Thymus (tissue), 11 donors: Measurements from ENCODE around the gene IL25. TPM values are rescaled to one million over a fixed set of nuclear protein-coding genes. Genes with fewer than 3 reads are reported as not detected.

Source experiments
- DNase-seq, 9 donors: peaks; one replicate each; pipeline ENCODE4 v3.0.0-alpha.2; 2013; ENCODE audit warnings: low spot score in 9 of 9, low read depth in 6 of 9, missing footprints in 1 of 9
- H3K27ac ChIP-seq, 2 donors: one replicate each; pipeline ENCODE4 v1.5.1; 2013; ENCODE audit warnings: control low read depth in 1 of 2, low read depth in 1 of 2, low read length in 1 of 2, mild to moderate bottlenecking in 1 of 2, moderate library complexity in 1 of 2
- H3K27me3 ChIP-seq, 2 donors: one replicate each; pipeline ENCODE4 v1.5.1; 2013; ENCODE audit warnings: low read length in 1 of 2; ENCODE audit not compliant: control insufficient read depth in 2 of 2, insufficient read depth in 1 of 2
- H3K36me3 ChIP-seq, 2 donors: one replicate each; pipeline ENCODE4 v1.5.1; 2013; ENCODE audit warnings: low read length in 1 of 2, mild to moderate bottlenecking in 1 of 2, moderate library complexity in 1 of 2; ENCODE audit not compliant: control insufficient read depth in 2 of 2, insufficient read depth in 2 of 2
- H3K4me1 ChIP-seq, 2 donors: one replicate each; pipeline ENCODE4 v1.5.1; 2013; ENCODE audit warnings: low read length in 2 of 2; ENCODE audit not compliant: control insufficient read depth in 2 of 2, insufficient read depth in 2 of 2
- H3K4me3 ChIP-seq, 2 donors: one replicate each; pipeline ENCODE4 v1.5.1; 2013; ENCODE audit warnings: low read length in 2 of 2, control low read depth in 1 of 2, mild to moderate bottlenecking in 1 of 2
- H3K9me3 ChIP-seq, 2 donors: one replicate each; pipeline ENCODE4 v1.5.1; 2013; ENCODE audit warnings: low read length in 1 of 2, mild to moderate bottlenecking in 1 of 2; ENCODE audit not compliant: control insufficient read depth in 2 of 2, insufficient read depth in 1 of 2
- WGBS: extraction: QIAGEN DNeasy Blood & Tissue Kit; methylation state at CpG from one replicate; pipeline ENCODE4 v1.1.7; 2013; 5-methylcytosine and 5-hydroxymethylcytosine counted together
- polyA plus RNA-seq: library from polyadenylated mRNA; stranded (reverse); fragments of 200-250 nt; gene quantifications from one replicate; pipeline ENCODE4 v1.2.3, GENCODE V29; 2013
- total RNA-seq: library from RNA; stranded (reverse); fragments of 120-200 nt; gene quantifications from one replicate; pipeline ENCODE4 v1.2.4, GENCODE V29; 2013
- donor health status: healthy.

IL25 gene
- total and polyA plus RNA-seq, 2 donors: 0.07 TPM; not detected in 1

GRCh38 chr14:23401291-23401690 is 28.7 kb downstream of the IL25 start:
- whole genome bisulfite sequencing: 95% methylated on average over 4 of the region's 4 CpGs
- H3K36me3 ChIP-seq: no peaks in the 10 kb centered on the region
- H3K4me1 ChIP-seq: no peaks in the 10 kb centered on the region
- H3K4me3 ChIP-seq: no peak overlapping the region
- no peak overlapping the region for H3K27ac ChIP-seq
- peaks cover 0 to 5% of the 10 kb centered on the region in 2 donors for H3K27me3 ChIP-seq
- no peak for DNase-seq
- H3K9me3 ChIP-seq: no peaks in the 10 kb centered on the region

GRCh38 chr14:23402296-23403138 is 29.9 kb downstream of the IL25 start:
- no peak for DNase-seq
- H3K36me3 ChIP-seq: no peaks in the 10 kb centered on the region
- no peaks in the 10 kb centered on the region for H3K9me3 ChIP-seq
- H3K4me1 ChIP-seq: no peaks in the 10 kb centered on the region
- H3K27ac ChIP-seq: no peak overlapping the region
- H3K4me3 ChIP-seq: no peak overlapping the region
- H3K27me3 ChIP-seq: peaks cover 0 to 2% of the 10 kb centered on the region in 2 donors
- WGBS: 89% methylated on average over 25 of the region's 25 CpGs

- Histone ChIP-seq H3K27ac (no peak overlapping the region), H3K9me3 (no peaks in the 10 kb centered on the region), H3K4me3 (no peak overlapping the region), H3K27me3 (peaks cover 0 to 2% of the 10 kb centered on the region in 2 donors), H3K36me3 (no peaks in the 10 kb centered on the region), H3K4me1 (no peaks in the 10 kb centered on the region)
- DNase-seq: no peak
- 68% methylated on average over 7 of the region's 7 CpGs for WGBS
Measured at GRCh38 chr14:23403139-23403438, 30.5 kb downstream of the IL25 start.

- Histone ChIP-seq H3K36me3 (no peaks in the 10 kb centered on the region), H3K4me1 (no peaks in the 10 kb centered on the region), H3K27me3 (peaks cover 0 to 2% of the 10 kb centered on the region in 2 donors), H3K4me3 (no peak overlapping the region), H3K27ac (no peak overlapping the region), H3K9me3 (no peaks in the 10 kb centered on the region)
- 92% methylated on average over 4 of the region's 4 CpGs for WGBS
- DNase-seq: no peak
Measured at GRCh38 chr14:23403908-23404307, 31.3 kb downstream of the IL25 start.

- no peaks in the 10 kb centered on the region for H3K36me3 ChIP-seq
- DNase-seq: no peak
- no peaks in the 10 kb centered on the region for H3K4me1 ChIP-seq
- 95% methylated on average over 14 of the region's 14 CpGs for WGBS
- no peak overlapping the region for H3K27ac ChIP-seq
- no peak overlapping the region for H3K4me3 ChIP-seq
- peaks cover 0 to 2% of the 10 kb centered on the region in 2 donors for H3K27me3 ChIP-seq
- H3K9me3 ChIP-seq: no peaks in the 10 kb centered on the region
Measured at GRCh38 chr14:23404331-23404900, 31.8 kb downstream of the IL25 start.

- no peak overlapping the region for H3K27ac ChIP-seq
- WGBS: 95% methylated on average over 10 of the region's 10 CpGs
- DNase-seq: no peak
Measured at GRCh38 chr14:23405096-23405495, 32.5 kb downstream of the IL25 start.

GRCh38 chr14:23405516-23406025 is 33.0 kb downstream of the IL25 start:
- Histone ChIP-seq H3K4me3 (no peak overlapping the region), H3K27me3 (peaks cover 0 to 2% of the 10 kb centered on the region in 2 donors), H3K4me1 (no peaks in the 10 kb centered on the region), H3K36me3 (no peaks in the 10 kb centered on the region), H3K27ac (no peak overlapping the region), H3K9me3 (no peaks in the 10 kb centered on the region)
- DNase-seq: no peak
- WGBS: 89% methylated on average over 13 of the region's 13 CpGs

More at GRCh38 chr14:23405096-23405495, 32.5 kb downstream of the IL25 start:
- H3K4me3 ChIP-seq: no peak overlapping the region
- no peaks in the 10 kb centered on the region for H3K9me3 ChIP-seq
- no peaks in the 10 kb centered on the region for H3K4me1 ChIP-seq
- H3K36me3 ChIP-seq: no peaks in the 10 kb centered on the region
- peaks cover 0 to 2% of the 10 kb centered on the region in 2 donors for H3K27me3 ChIP-seq

GRCh38 chr14:23406244-23406643 is 33.6 kb downstream of the IL25 start:
- H3K9me3 ChIP-seq: no peaks in the 10 kb centered on the region
- 82% methylated on average over 4 of the region's 4 CpGs for WGBS
- H3K4me1 ChIP-seq: no peaks in the 10 kb centered on the region
- H3K36me3 ChIP-seq: no peaks in the 10 kb centered on the region
- peaks cover 0 to 2% of the 10 kb centered on the region in 2 donors for H3K27me3 ChIP-seq
- no peak overlapping the region for H3K4me3 ChIP-seq
- DNase-seq: no peak
- H3K27ac ChIP-seq: no peak overlapping the region

- WGBS: 95% methylated on average over 15 of the region's 15 CpGs
- Histone ChIP-seq H3K27ac (no peak overlapping the region), H3K36me3 (no peaks in the 10 kb centered on the region), H3K9me3 (no peaks in the 10 kb centered on the region), H3K4me1 (no peaks in the 10 kb centered on the region), H3K4me3 (no peak overlapping the region), H3K27me3 (peaks cover 0 to 2% of the 10 kb centered on the region in 2 donors)
- no peak for DNase-seq
Measured at GRCh38 chr14:23406725-23407355, 34.2 kb downstream of the IL25 start.
